MM.1S (cell line): ENCODE data around the gene CDKL5.

Experiments used
- DNase-seq: peaks from one replicate; pipeline ENCODE4 v3.0.0-alpha.2; 2015
- H2AFZ ChIP-seq: fragments of 300-600 bp; sonication (generic); 2 replicates; pipeline ENCODE4 v1.6.0; 2016; ENCODE audit warnings: antibody characterized with exemption, low read length
- H3F3A ChIP-seq: fragments of 300-600 bp; sonication (generic); 2 replicates; pipeline ENCODE4 v1.6.1; 2016; ENCODE audit warnings: mild to moderate bottlenecking, antibody characterized with exemption, low read length, moderate library complexity, mixed read lengths; ENCODE audit not compliant: insufficient read depth
- H3K27ac ChIP-seq: fragments of 300-600 bp; sonication (generic); 2 replicates; pipeline ENCODE4 v1.5.1; 2016; ENCODE audit warnings: mild to moderate bottlenecking, low read length
- H3K27me3 ChIP-seq: fragments of 300-600 bp; sonication (generic); replicated peaks from 2 replicates; pipeline ENCODE4 v1.6.0; 2016; ENCODE audit warnings: low read length; ENCODE audit not compliant: insufficient read depth
- H3K36me3 ChIP-seq: fragments of 300-600 bp; sonication (generic); replicated peaks from 2 replicates; pipeline ENCODE4 v1.6.1; 2016; ENCODE audit warnings: mild to moderate bottlenecking, low read length, mixed read lengths; ENCODE audit not compliant: insufficient read depth
- H3K4me1 ChIP-seq: fragments of 300-600 bp; sonication (generic); 2 replicates; pipeline ENCODE4 v1.6.1; 2016; ENCODE audit warnings: low read length, mixed read lengths
- H3K4me2 ChIP-seq: fragments of 300-600 bp; sonication (generic); 2 replicates; pipeline ENCODE4 v1.6.0; 2016; ENCODE audit warnings: low read depth, low read length
- H3K4me3 ChIP-seq: fragments of 300-600 bp; sonication (generic); 2 replicates; pipeline ENCODE4 v1.5.1; 2016; ENCODE audit warnings: low read length, mixed read lengths
- H3K79me2 ChIP-seq: fragments of 300-600 bp; sonication (generic); 2 replicates; pipeline ENCODE4 v1.6.1; 2016; ENCODE audit warnings: mixed run types, low read length, mixed read lengths
- H3K9ac ChIP-seq: fragments of 300-600 bp; sonication (generic); 2 replicates; pipeline ENCODE4 v1.6.1; 2016; ENCODE audit warnings: low read length, mixed read lengths
- H3K9me2 ChIP-seq: fragments of 300-600 bp; sonication (generic); replicated peaks from 2 replicates; pipeline ENCODE4 v1.6.1; 2016; ENCODE audit warnings: mild to moderate bottlenecking, low read length, mixed read lengths; ENCODE audit not compliant: insufficient read depth
- H3K9me3 ChIP-seq: fragments of 300-600 bp; sonication (generic); replicated peaks from 2 replicates; pipeline ENCODE4 v1.6.1; 2016; ENCODE audit warnings: mild to moderate bottlenecking, low read length, mixed read lengths; ENCODE audit not compliant: insufficient read depth
- H4K20me1 ChIP-seq: fragments of 300-600 bp; sonication (generic); 2 replicates; pipeline ENCODE4 v1.6.1; 2016; ENCODE audit warnings: mild to moderate bottlenecking, low read length, moderate library complexity, mixed read lengths; ENCODE audit not compliant: insufficient read depth
- CTCF ChIP-seq: fragments of 300-600 bp; sonication (generic); IDR thresholded peaks from 2 replicates; pipeline ENCODE4 v1.5.1; 2016; ENCODE audit warnings: antibody characterized with exemption, low read length, mixed read lengths
- EZH2 ChIP-seq: fragments of 300-600 bp; sonication (generic); optimal IDR thresholded peaks from 2 replicates; pipeline ENCODE3; 2017; ENCODE audit warnings: low read depth, mild to moderate bottlenecking, antibody characterized with exemption, low read length, mixed read lengths
- EZH2phosphoT487 ChIP-seq: fragments of 300-600 bp; sonication (generic); IDR thresholded peaks from 2 replicates; pipeline ENCODE4 v1.6.1; 2018; ENCODE audit warnings: antibody characterized with exemption, low read length

Gene CDKL5

DNA sequence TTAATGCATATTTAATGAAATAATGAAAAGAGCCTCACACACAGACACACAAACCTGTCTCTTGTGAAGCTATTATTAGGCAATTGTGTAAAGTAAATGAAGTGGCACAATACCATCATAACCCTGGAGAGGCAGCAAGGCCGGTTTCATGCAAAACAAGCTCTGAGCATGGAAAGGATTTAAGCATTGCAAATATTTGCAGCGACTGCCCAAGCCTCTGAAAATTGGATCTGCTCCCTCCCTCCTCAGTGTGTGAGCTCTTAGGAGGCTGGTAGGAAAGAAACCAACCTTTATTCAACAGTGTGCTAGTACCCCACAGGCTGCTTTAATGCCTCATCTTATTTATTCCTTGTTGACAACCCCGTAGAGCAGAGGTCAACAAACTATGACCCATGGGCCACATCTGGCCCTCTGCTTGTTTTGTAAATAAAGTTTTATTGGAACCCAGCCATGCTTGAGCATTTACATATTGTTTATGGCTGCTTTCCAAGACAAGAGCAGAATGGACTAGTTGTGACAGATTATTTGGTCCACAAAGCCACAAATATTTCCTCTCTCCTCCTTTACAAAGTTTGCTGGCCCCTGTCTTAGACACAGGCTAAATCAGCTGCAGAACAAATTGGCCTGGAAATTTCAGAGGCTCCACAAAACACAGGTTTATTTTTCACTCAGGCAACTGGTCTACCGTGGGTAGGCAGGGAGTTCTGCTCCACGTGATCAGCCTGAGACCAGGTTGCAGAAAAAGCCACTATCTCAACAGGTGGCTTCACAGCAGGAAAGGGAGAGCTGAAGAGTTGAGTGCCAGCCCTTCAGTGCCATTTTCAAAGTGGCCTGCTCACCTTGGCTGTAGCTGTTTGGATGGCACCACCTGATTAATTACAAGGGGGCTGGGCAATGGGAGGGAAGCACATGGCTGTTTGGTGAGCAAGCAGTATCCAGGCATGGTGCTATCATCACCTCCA lies 229.7 kb downstream of the CDKL5 start:
- H3F3A ChIP-seq: no peaks in the 10 kb centered on the region
- no peak overlapping the region for H3K27ac ChIP-seq
- no peaks in the 10 kb centered on the region for H3K9me2 ChIP-seq
- no peak overlapping the region for H3K4me2 ChIP-seq
- H4K20me1 ChIP-seq: no peaks in the 10 kb centered on the region
- H3K4me1 ChIP-seq: no peaks in the 10 kb centered on the region
- no peak overlapping the region for H3K9ac ChIP-seq
- H3K79me2 ChIP-seq: no peaks in the 10 kb centered on the region
- no peaks in the 10 kb centered on the region for H3K36me3 ChIP-seq
- H3K9me3 ChIP-seq: no peaks in the 10 kb centered on the region
- H3K27me3 ChIP-seq: no peaks in the 10 kb centered on the region
- no peak overlapping the region for H3K4me3 ChIP-seq
- H2AFZ ChIP-seq: no peak overlapping the region
- TF ChIP-seq EZH2 (no peak), EZH2phosphoT487 (no peak), CTCF (no peak)
- no peak for DNase-seq

GRCh38 chrX:18661273-18661672 lies 235.9 kb downstream of the CDKL5 start:
- H3K9me2 ChIP-seq: no peaks in the 10 kb centered on the region
- no peaks in the 10 kb centered on the region for H4K20me1 ChIP-seq
- H3K36me3 ChIP-seq: no peaks in the 10 kb centered on the region
- no peak overlapping the region for H2AFZ ChIP-seq
- H3K4me2 ChIP-seq: no peak overlapping the region
- no peaks in the 10 kb centered on the region for H3K4me1 ChIP-seq
- no peak overlapping the region for H3K9ac ChIP-seq
- H3K79me2 ChIP-seq: no peaks in the 10 kb centered on the region
- H3K4me3 ChIP-seq: no peak overlapping the region
- DNase-seq: no peak
- TF ChIP-seq EZH2: no peak
- no peak for TF ChIP-seq EZH2phosphoT487
- TF ChIP-seq CTCF: no peak
- no peaks in the 10 kb centered on the region for H3K9me3 ChIP-seq
- no peaks in the 10 kb centered on the region for H3K27me3 ChIP-seq
- no peak overlapping the region for H3K27ac ChIP-seq
- H3F3A ChIP-seq: no peaks in the 10 kb centered on the region

GRCh38 chrX:18664947-18665346 lies 239.5 kb downstream of the CDKL5 start:
- no peaks in the 10 kb centered on the region for H3K27me3 ChIP-seq
- no peak overlapping the region for H3K9ac ChIP-seq
- H4K20me1 ChIP-seq: no peaks in the 10 kb centered on the region
- no peak for DNase-seq
- H3K36me3 ChIP-seq: no peaks in the 10 kb centered on the region
- H3K4me2 ChIP-seq: no peak overlapping the region
- no peaks in the 10 kb centered on the region for H3K9me3 ChIP-seq
- no peaks in the 10 kb centered on the region for H3K4me1 ChIP-seq
- H3F3A ChIP-seq: no peaks in the 10 kb centered on the region
- no peaks in the 10 kb centered on the region for H3K79me2 ChIP-seq
- H3K27ac ChIP-seq: no peak overlapping the region
- no peak overlapping the region for H2AFZ ChIP-seq
- H3K9me2 ChIP-seq: no peaks in the 10 kb centered on the region
- TF ChIP-seq EZH2phosphoT487: no peak
- TF ChIP-seq CTCF: no peak
- no peak for TF ChIP-seq EZH2
- no peak overlapping the region for H3K4me3 ChIP-seq
